PFSK-1 (cell line): Measurements from ENCODE around the gene MKNK1.

ENCODE experiments used
- POLR2AphosphoS5 ChIP-seq: IDR thresholded peaks from 2 replicates; pipeline ENCODE4 v1.6.1; 2012; ENCODE audit warnings: low read depth, mild to moderate bottlenecking, control low read depth, low read length, moderate library complexity
- SIN3A ChIP-seq: IDR thresholded peaks from 2 replicates; pipeline ENCODE4 v1.6.1; 2012; ENCODE audit warnings: mild to moderate bottlenecking, low read length, moderate library complexity, borderline replicate concordance; ENCODE audit not compliant: insufficient read depth
- TAF1 ChIP-seq: IDR thresholded peaks from 2 replicates; pipeline ENCODE4 v1.6.1; 2012; ENCODE audit warnings: low read length, control low read depth, borderline replicate concordance; ENCODE audit not compliant: insufficient read depth
- TF ChIP-seq, protein P1 (sequence below), 2 experiments: IDR thresholded peaks; 2 replicates each; pipeline versions ENCODE4 v1.6.1 to v1.8.0; 2011 to 2012; ENCODE audit warnings: low read depth in 2 of 2, low read length in 2 of 2, control low read depth in 1 of 2, inconsistent platforms in 1 of 2, mild to moderate bottlenecking in 1 of 2, moderate library complexity in 1 of 2; ENCODE audit not compliant: insufficient read depth in 1 of 2

GRCh38 chr1:46530311-46530710 is 73.8 kb downstream of the MKNK1 start:
- no peak for TF ChIP-seq POLR2AphosphoS5
- no peak for TF ChIP-seq TAF1
- TF ChIP-seq, protein P1, sequence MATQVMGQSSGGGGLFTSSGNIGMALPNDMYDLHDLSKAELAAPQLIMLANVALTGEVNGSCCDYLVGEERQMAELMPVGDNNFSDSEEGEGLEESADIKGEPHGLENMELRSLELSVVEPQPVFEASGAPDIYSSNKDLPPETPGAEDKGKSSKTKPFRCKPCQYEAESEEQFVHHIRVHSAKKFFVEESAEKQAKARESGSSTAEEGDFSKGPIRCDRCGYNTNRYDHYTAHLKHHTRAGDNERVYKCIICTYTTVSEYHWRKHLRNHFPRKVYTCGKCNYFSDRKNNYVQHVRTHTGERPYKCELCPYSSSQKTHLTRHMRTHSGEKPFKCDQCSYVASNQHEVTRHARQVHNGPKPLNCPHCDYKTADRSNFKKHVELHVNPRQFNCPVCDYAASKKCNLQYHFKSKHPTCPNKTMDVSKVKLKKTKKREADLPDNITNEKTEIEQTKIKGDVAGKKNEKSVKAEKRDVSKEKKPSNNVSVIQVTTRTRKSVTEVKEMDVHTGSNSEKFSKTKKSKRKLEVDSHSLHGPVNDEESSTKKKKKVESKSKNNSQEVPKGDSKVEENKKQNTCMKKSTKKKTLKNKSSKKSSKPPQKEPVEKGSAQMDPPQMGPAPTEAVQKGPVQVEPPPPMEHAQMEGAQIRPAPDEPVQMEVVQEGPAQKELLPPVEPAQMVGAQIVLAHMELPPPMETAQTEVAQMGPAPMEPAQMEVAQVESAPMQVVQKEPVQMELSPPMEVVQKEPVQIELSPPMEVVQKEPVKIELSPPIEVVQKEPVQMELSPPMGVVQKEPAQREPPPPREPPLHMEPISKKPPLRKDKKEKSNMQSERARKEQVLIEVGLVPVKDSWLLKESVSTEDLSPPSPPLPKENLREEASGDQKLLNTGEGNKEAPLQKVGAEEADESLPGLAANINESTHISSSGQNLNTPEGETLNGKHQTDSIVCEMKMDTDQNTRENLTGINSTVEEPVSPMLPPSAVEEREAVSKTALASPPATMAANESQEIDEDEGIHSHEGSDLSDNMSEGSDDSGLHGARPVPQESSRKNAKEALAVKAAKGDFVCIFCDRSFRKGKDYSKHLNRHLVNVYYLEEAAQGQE (IDR thresholded peaks at IDR 0.05; ENCODE audit: insufficient read depth in 1 of 2, low read depth in 2 of 2, low read length in 2 of 2): no peak
- no peak for TF ChIP-seq SIN3A
